Measurements from ENCODE around the gene RFX1.

RFX1 gene

DNA sequence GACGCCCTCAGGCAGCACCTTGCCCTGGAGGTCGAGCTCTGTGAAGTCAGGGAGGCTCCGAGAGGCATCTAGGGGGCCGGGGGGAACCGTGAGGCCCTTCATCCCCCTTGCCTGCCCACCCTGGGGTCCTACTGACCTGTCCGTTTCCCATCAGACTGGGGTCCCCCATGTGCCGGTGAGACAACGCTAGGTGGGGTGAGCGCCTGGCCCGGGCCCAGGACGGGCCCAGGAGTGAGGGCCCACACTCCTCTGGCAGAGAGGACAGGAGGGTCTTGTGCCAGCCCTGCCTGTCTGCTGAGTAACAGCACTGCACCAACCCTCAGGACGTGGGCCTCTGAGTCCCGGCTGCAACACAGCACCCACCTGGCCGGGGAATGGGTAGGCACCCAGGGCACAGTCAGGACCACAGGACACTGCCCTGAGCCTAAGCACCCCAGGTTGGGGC, 39.4 kb downstream of the RFX1 start:
- Mint-ChIP-seq H3K9me3 (no peaks in the 10 kb centered on the region), H3K36me3 (ENCODE audit: low read depth) (peaks cover 6% of the 10 kb centered on the region), H3K27me3 (no peaks in the 10 kb centered on the region), H3K27ac (no peak overlapping the region), H3K4me1 (ENCODE audit: low read depth) (no peaks in the 10 kb centered on the region), H3K4me3 (no peak overlapping the region)

DNA sequence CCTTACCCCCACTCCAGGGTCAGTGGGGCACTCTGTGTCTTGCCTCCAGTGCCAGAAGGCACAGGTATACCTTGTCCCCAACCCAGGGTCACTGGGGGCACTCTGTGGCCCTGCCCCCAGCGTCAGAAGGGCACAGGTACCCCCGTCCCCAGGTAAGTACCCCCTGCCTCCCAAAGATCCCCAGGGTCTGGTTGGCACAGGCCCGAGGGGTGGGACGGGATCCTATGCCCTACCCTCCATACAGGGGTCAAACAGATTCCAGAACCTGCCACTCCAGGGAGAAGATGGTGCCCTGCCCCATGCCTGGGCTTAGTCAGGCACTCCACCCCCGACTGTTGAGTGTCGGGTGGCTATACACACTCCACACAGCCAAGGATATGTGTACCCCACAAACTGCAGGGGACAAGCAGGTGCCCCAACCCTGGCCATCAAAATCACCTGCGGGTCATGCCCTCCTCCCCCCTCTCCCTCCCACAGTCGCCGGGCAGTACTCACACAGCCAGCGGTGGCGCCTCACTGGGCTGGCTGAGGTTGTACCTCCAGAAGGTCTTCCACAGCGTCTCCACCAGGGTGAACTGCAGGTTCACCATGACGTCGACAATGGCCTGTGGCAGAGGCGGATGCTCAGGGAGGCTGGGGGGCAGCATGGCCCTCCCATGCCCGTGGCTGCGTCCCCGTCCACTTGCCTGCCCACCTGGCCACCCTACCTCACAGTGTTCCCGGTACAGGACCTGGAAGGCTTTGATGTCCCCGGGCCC, 40.0 kb downstream of the RFX1 start:
- Mint-ChIP-seq H3K27me3 (no peaks in the 10 kb centered on the region), H3K27ac (no peak overlapping the region), H3K4me3 (no peak overlapping the region), H3K4me1 (ENCODE audit: low read depth) (no peaks in the 10 kb centered on the region), H3K36me3 (ENCODE audit: low read depth) (peaks cover 12% of the 10 kb centered on the region), H3K9me3 (no peaks in the 10 kb centered on the region)

DNA sequence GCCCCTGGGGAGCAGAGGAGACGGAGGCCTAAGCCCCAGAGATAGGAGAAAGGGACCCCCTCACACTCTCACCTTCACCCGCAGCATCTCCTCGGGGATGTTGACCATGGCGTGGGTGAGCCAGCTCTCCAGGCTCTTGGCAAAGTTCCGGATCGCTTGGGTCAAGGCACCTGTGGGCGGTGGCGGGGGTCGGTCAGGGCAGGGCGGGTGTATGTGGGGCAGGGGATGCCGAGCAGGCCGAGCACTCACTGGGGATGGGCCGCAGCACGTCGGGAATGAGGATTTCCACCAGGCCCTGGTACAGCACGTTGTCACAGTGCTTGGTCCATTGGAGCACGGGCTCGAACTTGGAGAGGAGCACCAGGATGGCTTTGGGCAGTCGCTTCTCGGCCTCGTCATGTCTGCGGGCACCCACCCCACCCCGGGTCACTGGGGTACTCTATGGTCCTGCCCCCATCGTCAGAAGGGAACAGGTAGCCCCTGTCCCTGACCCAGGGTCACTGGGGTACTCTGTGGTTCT, 40.7 kb downstream of the RFX1 start:
- no peaks in the 10 kb centered on the region for H3K27me3 Mint-ChIP-seq
- H3K4me1 Mint-ChIP-seq (ENCODE audit: low read depth) = no peaks in the 10 kb centered on the region
- no peaks in the 10 kb centered on the region for H3K9me3 Mint-ChIP-seq
- H3K36me3 Mint-ChIP-seq (ENCODE audit: low read depth) = peaks cover 12% of the 10 kb centered on the region
- H3K4me3 Mint-ChIP-seq = no peak overlapping the region
- H3K27ac Mint-ChIP-seq = no peak overlapping the region

DNA sequence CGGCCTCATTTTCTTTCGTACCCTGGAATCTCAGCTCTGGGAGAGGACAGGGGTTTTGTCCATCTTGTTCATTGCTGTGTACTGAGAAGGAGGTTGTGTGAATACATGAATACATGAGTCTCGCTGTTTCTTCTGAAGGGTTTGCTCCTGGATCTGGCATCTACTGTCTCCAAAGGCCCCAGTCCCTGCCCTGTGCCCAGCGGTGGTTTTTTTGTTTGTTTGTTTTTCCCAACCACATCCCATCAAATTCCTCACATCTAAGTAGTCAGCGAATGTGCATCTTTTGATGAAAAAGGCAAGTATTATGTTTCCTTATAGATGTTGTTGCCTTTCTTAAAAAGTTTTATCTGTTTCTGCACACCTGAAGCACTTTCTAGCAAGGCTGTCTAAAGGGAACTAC, 41.3 kb downstream of the RFX1 start:
- Mint-ChIP-seq H3K27me3 (no peaks in the 10 kb centered on the region), H3K4me3 (no peak overlapping the region), H3K27ac (no peak overlapping the region), H3K36me3 (ENCODE audit: low read depth) (peaks cover 12% of the 10 kb centered on the region), H3K4me1 (ENCODE audit: low read depth) (no peaks in the 10 kb centered on the region), H3K9me3 (no peaks in the 10 kb centered on the region)

DNA sequence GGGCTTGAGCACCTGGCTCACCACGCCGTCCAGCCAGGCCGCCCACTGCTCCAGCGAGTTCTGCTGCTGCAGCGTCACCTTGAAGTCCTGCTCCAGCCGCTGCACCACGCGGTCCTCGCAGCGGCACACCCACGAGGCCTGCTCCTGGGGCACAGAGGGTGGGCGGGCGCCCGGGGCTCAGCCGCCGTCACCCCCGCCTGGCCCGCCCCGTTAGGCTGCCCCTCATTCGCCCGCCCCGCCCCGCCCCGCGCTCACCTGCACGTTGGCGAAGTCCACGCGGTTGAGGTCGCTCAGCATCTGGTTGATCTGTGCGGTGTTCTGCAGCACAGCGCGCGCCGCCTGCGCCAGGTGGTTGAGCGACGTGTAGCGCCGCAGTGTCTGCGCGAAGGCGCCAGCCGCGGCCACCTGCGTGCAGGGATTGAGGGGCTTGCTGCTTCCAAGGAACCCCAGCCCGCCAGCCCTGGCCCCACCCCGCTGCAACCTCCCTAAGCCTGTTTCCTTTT, 42.5 kb downstream of the RFX1 start:
- Mint-ChIP-seq H3K4me3 (no peak overlapping the region), H3K4me1 (ENCODE audit: low read depth) (no peaks in the 10 kb centered on the region), H3K27me3 (no peaks in the 10 kb centered on the region), H3K9me3 (no peaks in the 10 kb centered on the region), H3K27ac (no peak overlapping the region), H3K36me3 (ENCODE audit: low read depth) (peaks cover 6% of the 10 kb centered on the region)

DNA sequence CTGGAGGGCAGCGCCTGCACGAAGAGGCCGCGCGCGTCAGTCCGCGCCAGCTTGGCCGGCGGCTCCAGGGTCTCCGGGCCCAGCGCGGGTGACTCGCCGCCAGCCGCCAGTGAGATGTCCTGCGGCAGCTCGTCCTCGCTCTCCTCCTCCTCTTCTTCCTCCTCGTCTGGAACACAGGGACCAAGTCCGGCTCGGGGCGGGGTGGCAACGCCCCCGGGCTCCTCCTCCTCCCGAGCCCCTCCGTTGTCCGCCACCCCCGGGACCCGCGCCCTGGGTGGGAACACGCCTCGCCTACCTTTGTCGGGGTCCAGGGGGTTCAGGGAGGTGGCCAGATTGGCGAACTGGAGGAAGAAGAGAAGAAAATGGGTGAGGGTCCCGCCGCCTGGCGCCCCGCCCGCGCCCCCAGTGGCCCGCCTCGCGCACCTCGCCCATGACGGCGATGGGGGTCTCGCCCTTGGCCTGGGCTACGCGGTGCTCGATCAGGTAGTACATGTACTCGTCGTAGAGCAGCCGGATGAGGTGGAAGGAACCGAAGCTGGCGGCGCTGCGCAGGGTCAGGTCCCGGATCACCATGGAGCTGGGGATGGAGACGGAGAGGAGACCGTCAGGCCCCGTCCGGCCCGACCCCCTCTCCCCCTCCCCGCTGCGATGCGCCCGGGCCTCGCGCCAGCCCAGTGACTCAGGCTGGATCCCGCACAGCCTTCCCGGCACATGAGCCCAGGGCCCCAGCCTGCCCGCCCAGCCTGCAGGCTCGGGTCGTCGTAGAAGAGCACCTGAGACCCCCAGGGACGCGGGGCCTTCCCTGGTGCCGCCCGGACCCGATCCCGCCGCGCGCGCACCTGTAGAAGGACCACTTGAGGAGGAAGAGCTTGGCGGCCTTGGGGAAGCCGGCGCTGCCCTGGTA, 43.2 kb downstream of the RFX1 start:
- Mint-ChIP-seq H3K9me3 (no peaks in the 10 kb centered on the region), H3K4me1 (ENCODE audit: low read depth) (no peaks in the 10 kb centered on the region), H3K36me3 (ENCODE audit: low read depth) (peaks cover 6% of the 10 kb centered on the region), H3K27me3 (no peaks in the 10 kb centered on the region), H3K27ac (no peak overlapping the region), H3K4me3 (no peak overlapping the region)

DNA sequence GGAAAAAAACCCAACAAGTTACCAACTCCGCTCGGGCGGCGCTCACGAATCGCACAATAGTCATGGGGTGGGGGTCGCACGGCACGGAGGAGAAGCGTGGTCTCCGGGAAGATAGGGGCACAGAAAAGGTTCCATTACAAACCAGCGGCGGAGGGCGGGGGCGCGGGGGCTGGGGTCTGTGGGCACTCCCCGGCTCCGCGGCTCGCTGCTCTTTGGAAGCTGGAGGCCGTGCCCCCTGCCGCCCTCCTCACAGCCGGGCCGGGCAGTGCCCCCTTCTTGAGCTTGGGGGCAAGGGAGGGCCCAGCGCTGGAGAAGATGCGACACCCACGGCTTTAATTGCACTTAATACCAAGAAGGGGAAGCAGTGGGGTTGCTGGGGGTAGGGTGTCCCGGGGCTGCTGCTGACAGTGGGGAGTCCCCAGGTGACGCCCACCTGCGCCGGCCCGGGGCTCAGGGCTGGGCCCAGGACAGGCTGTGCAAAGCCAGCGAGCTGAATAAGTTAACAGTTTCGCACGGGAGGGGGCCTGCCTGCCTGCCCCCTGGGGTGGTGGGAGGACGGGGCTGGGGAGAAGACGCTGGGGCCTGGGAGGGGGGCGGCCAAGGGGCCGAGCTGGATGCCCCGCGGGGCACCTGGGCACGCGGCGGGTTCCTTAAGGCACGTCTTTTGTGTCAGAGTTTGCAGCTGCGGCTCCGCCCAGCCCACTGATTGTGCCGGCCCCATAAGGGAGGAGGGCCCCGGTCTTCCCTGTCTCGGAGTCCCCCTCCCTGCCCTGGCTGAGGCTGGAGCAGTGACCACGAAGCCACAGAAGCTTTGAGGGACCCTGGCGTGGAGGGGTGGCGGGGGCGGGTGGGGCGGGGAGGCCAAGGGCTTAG, 44.1 kb downstream of the RFX1 start:
- no peak overlapping the region for H3K27ac Mint-ChIP-seq
- peaks cover 6% of the 10 kb centered on the region for H3K36me3 Mint-ChIP-seq (ENCODE audit: low read depth)

DNA sequence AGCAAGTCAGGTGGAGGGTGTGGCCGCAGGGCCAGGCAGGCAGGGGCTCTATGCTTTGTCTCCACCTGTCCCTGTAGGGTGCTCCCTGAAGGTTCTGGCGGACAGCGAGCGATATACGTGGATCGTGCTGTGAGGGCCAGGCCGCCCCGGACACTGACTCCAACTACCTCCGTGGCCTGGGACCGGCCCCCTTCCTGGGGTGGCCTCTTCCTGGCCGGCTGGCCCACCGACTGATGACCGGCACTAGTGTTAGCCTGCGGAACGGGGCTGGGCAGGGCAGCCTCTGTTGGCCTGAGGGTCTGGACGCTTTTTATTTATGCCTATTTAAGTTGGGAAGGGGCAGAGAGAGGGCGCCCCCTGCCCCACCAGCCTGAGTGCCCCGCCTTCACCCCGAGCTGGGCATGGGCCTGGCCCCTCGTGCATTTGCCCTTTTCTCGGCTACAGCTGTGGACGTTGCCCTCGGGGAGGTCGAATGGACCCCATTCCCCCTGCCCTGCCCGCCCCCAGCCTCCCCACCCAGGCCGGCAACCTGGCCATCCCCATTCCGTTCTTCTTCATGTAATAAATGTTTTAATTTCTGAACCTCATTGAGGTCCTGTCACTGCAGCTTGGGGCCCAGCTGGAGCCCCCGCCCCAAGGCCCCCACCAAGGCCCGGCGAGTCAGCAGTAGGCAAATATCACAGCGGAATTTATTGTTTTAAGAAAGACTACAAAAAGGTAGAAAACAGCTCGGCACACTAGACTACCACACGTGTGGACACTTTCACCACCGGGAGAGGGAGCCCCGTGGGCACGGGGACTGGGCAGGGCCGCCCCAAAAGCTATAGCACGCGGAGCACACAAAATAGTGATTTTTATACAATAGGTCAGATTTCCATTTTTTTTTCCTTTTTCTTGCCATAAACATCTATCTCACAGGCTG, 45.0 kb downstream of the RFX1 start:
- Mint-ChIP-seq H3K27me3 (no peaks in the 10 kb centered on the region), H3K27ac (no peak overlapping the region), H3K4me3 (no peak overlapping the region), H3K4me1 (ENCODE audit: low read depth) (no peaks in the 10 kb centered on the region), H3K36me3 (ENCODE audit: low read depth) (peaks cover 6% of the 10 kb centered on the region), H3K9me3 (no peaks in the 10 kb centered on the region)

More for the DNA sequence above, 44.1 kb downstream of the RFX1 start:
- no peak overlapping the region for H3K4me3 Mint-ChIP-seq
- no peaks in the 10 kb centered on the region for H3K27me3 Mint-ChIP-seq
- H3K4me1 Mint-ChIP-seq (ENCODE audit: low read depth) = no peaks in the 10 kb centered on the region
- no peaks in the 10 kb centered on the region for H3K9me3 Mint-ChIP-seq

DNA sequence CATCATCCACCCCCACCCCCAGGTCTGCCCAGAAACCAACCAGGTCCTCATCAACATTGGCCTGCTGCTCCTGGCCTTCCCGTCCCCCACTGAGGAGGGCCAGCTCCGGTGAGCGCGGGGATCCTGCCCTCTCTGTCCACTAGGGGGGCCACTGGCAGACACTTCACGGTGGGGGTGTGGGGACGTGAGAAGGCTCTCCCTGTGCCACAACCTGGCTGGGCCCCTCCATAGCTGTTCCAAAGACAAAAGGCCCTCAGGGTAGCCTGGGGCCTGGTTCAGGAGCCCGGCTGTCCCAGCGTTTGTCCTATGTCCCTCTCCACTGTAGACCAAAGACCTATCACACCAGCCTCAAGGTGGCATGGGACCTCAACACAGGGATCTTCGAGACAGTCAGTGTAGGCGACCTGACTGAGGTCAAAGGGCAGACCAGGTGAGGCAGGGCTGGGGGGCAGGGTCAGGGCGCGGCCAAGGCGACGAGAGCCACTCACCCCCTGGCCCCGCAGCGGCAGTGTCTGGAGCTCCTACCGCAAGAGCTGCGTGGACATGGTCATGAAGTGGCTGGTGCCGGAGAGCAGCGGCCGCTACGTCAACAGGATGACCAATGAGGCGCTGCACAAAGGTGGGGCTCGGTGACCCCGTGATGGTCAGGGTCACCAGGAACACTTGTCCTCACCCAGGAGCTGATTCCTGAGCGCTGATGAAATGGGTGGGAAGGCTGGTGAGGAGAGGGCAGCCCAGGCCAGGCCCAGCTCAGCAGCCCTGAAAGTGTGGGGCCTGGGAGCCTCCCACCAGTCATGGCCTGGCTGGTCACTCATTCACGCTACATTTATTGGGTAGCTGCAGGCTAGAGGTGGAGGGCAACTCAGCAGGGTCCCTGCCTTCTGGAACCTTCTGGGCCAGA, 45.9 kb downstream of the RFX1 start:
- H3K4me1 Mint-ChIP-seq (ENCODE audit: low read depth) = no peaks in the 10 kb centered on the region
- no peaks in the 10 kb centered on the region for H3K9me3 Mint-ChIP-seq
- no peaks in the 10 kb centered on the region for H3K27me3 Mint-ChIP-seq
- no peak overlapping the region for H3K27ac Mint-ChIP-seq
- H3K4me3 Mint-ChIP-seq = no peak overlapping the region
- peaks cover 6% of the 10 kb centered on the region for H3K36me3 Mint-ChIP-seq (ENCODE audit: low read depth)

DNA sequence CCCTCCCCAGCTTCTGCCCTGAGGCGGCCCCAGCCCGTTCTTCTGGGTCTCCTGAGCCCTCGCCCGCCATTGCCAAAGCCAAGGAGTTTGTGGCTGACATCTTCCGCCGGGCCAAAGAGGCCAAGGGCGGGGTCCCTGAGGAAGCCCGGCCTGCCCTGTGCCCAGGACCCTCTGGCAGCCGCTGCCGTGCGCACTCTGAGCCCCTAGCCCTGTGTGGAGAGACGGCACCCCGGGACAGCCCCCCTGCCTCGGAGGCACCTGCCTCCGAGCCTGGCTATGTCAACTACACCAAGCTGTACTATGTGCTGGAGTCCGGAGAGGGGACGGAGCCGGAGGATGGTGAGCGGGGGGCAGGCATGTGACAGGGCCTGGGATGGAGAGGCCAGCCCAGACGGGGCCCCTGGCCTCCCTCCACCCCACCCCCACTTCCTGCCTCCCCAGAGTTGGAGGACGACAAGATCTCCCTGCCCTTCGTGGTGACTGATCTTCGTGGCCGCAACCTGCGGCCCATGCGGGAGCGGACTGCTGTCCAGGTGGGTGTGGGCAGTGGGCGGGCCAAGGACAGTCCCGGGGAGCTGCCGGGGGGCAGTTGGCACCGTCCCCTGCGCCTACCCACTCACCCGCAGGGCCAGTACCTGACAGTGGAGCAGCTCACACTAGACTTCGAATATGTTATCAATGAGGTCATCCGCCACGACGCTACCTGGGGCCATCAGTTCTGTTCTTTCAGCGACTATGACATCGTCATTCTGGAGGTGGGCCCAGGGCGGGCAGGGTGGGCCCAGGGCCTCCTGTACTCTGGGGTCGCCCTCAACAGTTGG, 46.8 kb downstream of the RFX1 start:
- H3K9me3 Mint-ChIP-seq = no peaks in the 10 kb centered on the region
- peaks cover 3% of the 10 kb centered on the region for H3K4me1 Mint-ChIP-seq (ENCODE audit: low read depth)
- no peaks in the 10 kb centered on the region for H3K27me3 Mint-ChIP-seq
- H3K36me3 Mint-ChIP-seq (ENCODE audit: low read depth) = peaks cover 9% of the 10 kb centered on the region
- no peak overlapping the region for H3K4me3 Mint-ChIP-seq
- H3K27ac Mint-ChIP-seq = no peak overlapping the region

DNA sequence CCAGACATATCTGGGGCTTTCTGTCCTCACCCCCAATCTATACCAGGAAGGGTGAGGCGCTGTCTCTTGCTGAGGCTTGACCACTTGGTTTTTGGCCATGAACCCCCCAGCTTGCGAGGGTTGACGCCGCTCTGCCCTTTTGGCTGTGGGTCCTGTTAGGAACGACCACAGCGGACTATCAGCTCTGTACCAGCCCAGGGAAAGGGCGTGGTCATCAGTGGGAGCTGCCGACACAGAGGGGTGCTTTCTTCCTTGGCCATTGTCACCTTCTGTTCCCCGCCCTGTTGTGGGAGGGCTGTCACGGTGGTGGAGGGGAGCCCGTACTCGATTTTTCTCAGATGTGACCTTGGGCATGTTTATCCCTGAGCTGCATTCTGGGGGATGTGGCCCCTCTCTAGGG, 48.1 kb downstream of the RFX1 start:
- no peak overlapping the region for H3K27ac Mint-ChIP-seq
- no peaks in the 10 kb centered on the region for H3K27me3 Mint-ChIP-seq
- H3K4me3 Mint-ChIP-seq = no peak overlapping the region
- peaks cover 14% of the 10 kb centered on the region for H3K4me1 Mint-ChIP-seq (ENCODE audit: low read depth)
- H3K9me3 Mint-ChIP-seq = no peaks in the 10 kb centered on the region
- H3K36me3 Mint-ChIP-seq (ENCODE audit: low read depth) = peaks cover 9% of the 10 kb centered on the region

DNA sequence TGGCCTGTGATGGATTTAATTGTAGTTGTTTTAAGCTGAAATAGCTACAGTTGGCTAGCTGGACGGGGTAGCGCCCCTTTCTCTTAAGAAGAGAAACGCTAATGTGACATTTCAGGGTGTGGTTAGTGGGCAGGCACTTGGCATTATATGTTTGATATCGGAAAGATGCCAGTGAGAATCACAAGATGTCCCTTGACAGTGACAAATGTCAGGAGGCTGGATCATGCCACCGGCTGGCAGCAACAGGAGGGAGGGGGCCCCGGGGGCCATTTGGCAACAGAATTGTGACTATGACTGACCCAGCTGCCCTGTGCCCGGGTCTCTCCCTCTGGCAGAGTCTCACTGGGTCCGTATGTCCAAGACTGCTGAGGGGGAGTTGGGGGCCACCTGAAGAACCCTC, 49.1 kb downstream of the RFX1 start:
- Mint-ChIP-seq H3K27ac (no peak overlapping the region), H3K4me1 (ENCODE audit: low read depth) (peaks cover 15% of the 10 kb centered on the region), H3K27me3 (no peaks in the 10 kb centered on the region), H3K4me3 (no peak overlapping the region), H3K36me3 (ENCODE audit: low read depth) (peaks cover 9% of the 10 kb centered on the region), H3K9me3 (no peaks in the 10 kb centered on the region)

Measured in stimulated activated naive CD8-positive, alpha-beta T cell treated with anti-CD3 and anti-CD28 coated beads, Interleukin-15, Interleukin-2, amounts not matched to agents 100 ng/mL and 50 ng/mL, for 24 hours (primary cell).